Posterior vena cava (tissue), 2 donors: Measurements from ENCODE around the gene SREBF2. TPM values are rescaled to one million over a fixed set of nuclear protein-coding genes. Genes with fewer than 3 reads are reported as not detected.
A peak's percentile ranks its signal among the peaks of the same experiment; 100 is the strongest.

Source experiments
- DNase-seq: peaks from one replicate; pipeline ENCODE4 v3.0.0-alpha.2; 2020; ENCODE audit warnings: low spot score
- intact Hi-C, 2 donors: fragments of 100-400 bp; cut with DNase I; formaldehyde crosslinking; loops; one replicate each; pipeline versions ENCODE4 v1.14.1 to v1.14.2; 2022 to 2023
- long read RNA-seq, 2 donors: library from polyadenylated mRNA; unstranded; transcript quantifications; one replicate each; pipeline ENCODE4 v2.0.0, GENCODE V29; 2020 to 2021
- total RNA-seq, 2 donors: library from RNA; stranded (reverse); fragmentation: NEBNext Ultra II Directional; extraction: Animal tissue kit (Norgen Biotek cat#: 25700); gene quantifications; one replicate each; pipeline ENCODE4 v1.2.1, GENCODE V29; 2021
- donor health status: DM: yes; HTN: yes; CAD: no.
- donor health status: DM: yes; HTN: yes; CAD: no.

The SREBF2 gene
- 10 to 100 TPM; 48.3 to 52.0 TPM for total RNA-seq
- long read RNA-seq, donor 1, full-length matches to known transcripts, result 3 of 28 reads
- long read RNA-seq, donor 1, partial matches to known transcripts, result 18 of 28 reads
- long read RNA-seq, donor 1, other reads (novel, unspliced or antisense), result 7 of 28 reads
- long read RNA-seq, donor 2, partial matches to known transcripts, result 43 of 49 reads
- long read RNA-seq, donor 2, other reads (novel, unspliced or antisense), result 6 of 49 reads

- peak; percentile 100 for DNase-seq
- intact Hi-C loops, result no loop called here
These were observed at the start of gene SREBF2 for GRCh38 chr22:41832553-41833368. Gene SREBF2 (plus strand): TSS chr22:41833105. CDS start chr22:41833271, 166 bp downstream.

GRCh38 chr22:41787331-41787730 is 45.6 kb upstream of the SREBF2 start:
- no peak for DNase-seq
- intact Hi-C loops, result no loop called here

- DNase-seq, result no peak
- intact Hi-C loops, result no loop called here
These were observed 39.0 kb upstream of the SREBF2 start for GRCh38 chr22:41793871-41794270.

GRCh38 chr22:41798736-41799135 is 34.2 kb upstream of the SREBF2 start:
- intact Hi-C loops, result no loop called here
- no peak for DNase-seq

GRCh38 chr22:41799486-41800347 is 33.2 kb upstream of the SREBF2 start:
- no peak for DNase-seq

GRCh38 chr22:41800348-41801146 is 32.4 kb upstream of the SREBF2 start, which contains the start of gene CCDC134:
Gene CCDC134 (plus strand): TSS chr22:41800679. CDS start chr22:41808891, 8,212 bp downstream.
- intact Hi-C loops, result no loop called here

More at GRCh38 chr22:41799486-41800347, 33.2 kb upstream of the SREBF2 start:
- intact Hi-C loops, result no loop called here

GRCh38 chr22:41801147-41801819 is 31.6 kb upstream of the SREBF2 start:
- DNase-seq, result no peak
- intact Hi-C loops, result no loop called here

More at GRCh38 chr22:41800348-41801146, 32.4 kb upstream of the SREBF2 start, which contains the start of gene CCDC134:
- peak; percentile 97 for DNase-seq

GRCh38 chr22:41801886-41802285 is 31.0 kb upstream of the SREBF2 start:
- intact Hi-C loops, result no loop called here

GRCh38 chr22:41805639-41806038 is 27.3 kb upstream of the SREBF2 start:
- no peak for DNase-seq
- intact Hi-C loops, result no loop called here

More at GRCh38 chr22:41801886-41802285, 31.0 kb upstream of the SREBF2 start:
- no peak for DNase-seq

GRCh38 chr22:41808400-41808799 is 24.5 kb upstream of the SREBF2 start:
- intact Hi-C loops, result no loop called here
- DNase-seq, result no peak

GRCh38 chr22:41810022-41810421 is 22.9 kb upstream of the SREBF2 start:
- intact Hi-C loops, result no loop called here
- DNase-seq, result no peak

- DNase-seq, result no peak
- intact Hi-C loops, result no loop called here
These were observed 19.9 kb upstream of the SREBF2 start for GRCh38 chr22:41812805-41813545.

GRCh38 chr22:41813726-41814410 is 19.0 kb upstream of the SREBF2 start:
- no peak for DNase-seq

GRCh38 chr22:41815716-41816115 is 17.2 kb upstream of the SREBF2 start:
- intact Hi-C loops, result no loop called here
- DNase-seq, result no peak

More at GRCh38 chr22:41813726-41814410, 19.0 kb upstream of the SREBF2 start:
- intact Hi-C loops, result no loop called here

- intact Hi-C loops, result no loop called here
- DNase-seq, result no peak
These were observed 16.7 kb upstream of the SREBF2 start for GRCh38 chr22:41816241-41816640.

GRCh38 chr22:41816871-41817270 is 16.0 kb upstream of the SREBF2 start:
- DNase-seq, result no peak
- intact Hi-C loops, result no loop called here

- intact Hi-C loops, result no loop called here
- DNase-seq, result no peak
These were observed 14.9 kb upstream of the SREBF2 start for GRCh38 chr22:41818011-41818410.
